DND-41 (cell line): ENCODE data around the gene FLNC.
A peak's percentile ranks its signal among the peaks of the same experiment; 100 is the strongest.

Experiments
- ATAC-seq: fragments of 200-7000 bp; cut with Tn5 transposase; 3 replicates; pipeline ENCODE4 v1.9.1; 2021; ENCODE audit warnings: low read depth; ENCODE audit not compliant: insufficient read depth
- DNase-seq: peaks from one replicate; pipeline ENCODE4 v3.0.0-alpha.2; 2020
- H2AFZ ChIP-seq: 2 replicates; pipeline ENCODE4 v1.6.0; 2012; ENCODE audit warnings: low read depth, low read length
- H3K27ac ChIP-seq: 2 replicates; pipeline ENCODE4 v1.5.1; 2012; ENCODE audit warnings: low read length, inconsistent platforms
- H3K27me3 ChIP-seq: fragments of 200-600 bp; sonication (generic); 2 replicates; pipeline ENCODE4 v1.6.0; 2012; ENCODE audit warnings: low read length, mild to moderate bottlenecking, inconsistent platforms; ENCODE audit not compliant: insufficient read depth, poor library complexity
- H3K36me3 ChIP-seq: 2 replicates; pipeline ENCODE4 v1.5.1; 2012; ENCODE audit warnings: low read length, inconsistent platforms; ENCODE audit not compliant: insufficient read depth
- H3K4me1 ChIP-seq: 2 replicates; pipeline ENCODE4 v1.5.1; 2012; ENCODE audit warnings: mild to moderate bottlenecking, low read length; ENCODE audit not compliant: insufficient read depth
- H3K4me2 ChIP-seq: 2 replicates; pipeline ENCODE4 v1.6.0; 2012; ENCODE audit warnings: mild to moderate bottlenecking, moderate library complexity, low read length, inconsistent platforms; ENCODE audit not compliant: insufficient read depth
- H3K4me3 ChIP-seq, 2 experiments: fragments of 200-600 bp in 1 of 2; shearing (Covaris generic) in 1 of 2; 2 replicates each; pipeline ENCODE4 v1.5.1; 2012 to 2016; ENCODE audit warnings: inconsistent platforms in 2 of 2, low read length in 2 of 2, mild to moderate bottlenecking in 2 of 2, low read depth in 1 of 2, moderate library complexity in 1 of 2
- H3K79me2 ChIP-seq: 2 replicates; pipeline ENCODE4 v1.6.0; 2012; ENCODE audit warnings: low read length, inconsistent platforms; ENCODE audit not compliant: insufficient read depth
- H3K9ac ChIP-seq: 2 replicates; pipeline ENCODE4 v1.6.0; 2012; ENCODE audit warnings: low read depth, mild to moderate bottlenecking, inconsistent platforms, low read length, moderate library complexity
- H3K9me3 ChIP-seq: 2 replicates; pipeline ENCODE4 v1.5.1; 2012; ENCODE audit warnings: low read length, moderate library complexity, mild to moderate bottlenecking, inconsistent platforms; ENCODE audit not compliant: insufficient read depth, severe bottlenecking
- H4K20me1 ChIP-seq: 2 replicates; pipeline ENCODE4 v1.6.0; 2012; ENCODE audit warnings: low read length; ENCODE audit not compliant: insufficient read depth
- EZH2 ChIP-seq: IDR thresholded peaks from 3 replicates; pipeline ENCODE4 v1.6.1; 2012; ENCODE audit warnings: borderline replicate concordance, low read depth, mild to moderate bottlenecking, moderate library complexity, low read length, inconsistent platforms; ENCODE audit not compliant: severe bottlenecking
- TF ChIP-seq, protein P1 (sequence below): IDR thresholded peaks from 2 replicates; pipeline ENCODE4 v1.5.1; 2012; ENCODE audit warnings: borderline replicate concordance, low read length, moderate library complexity, mild to moderate bottlenecking; ENCODE audit not compliant: poor library complexity, severe bottlenecking; ENCODE audit errors: extremely low read depth

FLNC gene

DNA sequence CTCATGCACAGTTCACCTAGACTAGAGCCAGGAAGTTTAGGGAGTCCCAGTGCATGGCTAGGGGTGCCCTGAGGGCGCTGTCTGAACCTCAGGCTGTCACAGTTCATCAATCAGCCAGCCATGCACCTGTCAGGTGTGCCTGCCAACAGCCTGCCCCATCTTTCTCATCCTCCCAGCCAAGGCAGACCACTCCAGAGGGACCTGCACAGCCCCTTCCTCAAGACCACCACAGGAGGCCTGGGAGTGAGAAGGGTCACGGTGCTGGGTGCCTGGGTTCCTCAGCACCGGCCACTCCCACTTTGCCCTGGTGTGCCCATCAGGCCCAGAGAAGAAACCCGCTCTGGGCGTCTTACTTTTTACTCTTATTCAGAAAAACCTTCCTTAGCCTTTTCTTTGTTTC lies 40.8 kb downstream of the FLNC start:
- Histone ChIP-seq H3K79me2 (no peaks in the 10 kb centered on the region), H3K4me3 (no peak overlapping the region), H3K27ac (no peak overlapping the region), H3K36me3 (peaks cover 9% of the 10 kb centered on the region), H2AFZ (no peak overlapping the region), H3K4me1 (peaks cover 11% of the 10 kb centered on the region), H4K20me1 (peaks cover 14% of the 10 kb centered on the region), H3K9me3 (no peaks in the 10 kb centered on the region), H3K27me3 (no peaks in the 10 kb centered on the region), H3K4me2 (no peak overlapping the region), H3K9ac (no peak overlapping the region)
- TF ChIP-seq EZH2: no peak
- TF ChIP-seq, protein P1, sequence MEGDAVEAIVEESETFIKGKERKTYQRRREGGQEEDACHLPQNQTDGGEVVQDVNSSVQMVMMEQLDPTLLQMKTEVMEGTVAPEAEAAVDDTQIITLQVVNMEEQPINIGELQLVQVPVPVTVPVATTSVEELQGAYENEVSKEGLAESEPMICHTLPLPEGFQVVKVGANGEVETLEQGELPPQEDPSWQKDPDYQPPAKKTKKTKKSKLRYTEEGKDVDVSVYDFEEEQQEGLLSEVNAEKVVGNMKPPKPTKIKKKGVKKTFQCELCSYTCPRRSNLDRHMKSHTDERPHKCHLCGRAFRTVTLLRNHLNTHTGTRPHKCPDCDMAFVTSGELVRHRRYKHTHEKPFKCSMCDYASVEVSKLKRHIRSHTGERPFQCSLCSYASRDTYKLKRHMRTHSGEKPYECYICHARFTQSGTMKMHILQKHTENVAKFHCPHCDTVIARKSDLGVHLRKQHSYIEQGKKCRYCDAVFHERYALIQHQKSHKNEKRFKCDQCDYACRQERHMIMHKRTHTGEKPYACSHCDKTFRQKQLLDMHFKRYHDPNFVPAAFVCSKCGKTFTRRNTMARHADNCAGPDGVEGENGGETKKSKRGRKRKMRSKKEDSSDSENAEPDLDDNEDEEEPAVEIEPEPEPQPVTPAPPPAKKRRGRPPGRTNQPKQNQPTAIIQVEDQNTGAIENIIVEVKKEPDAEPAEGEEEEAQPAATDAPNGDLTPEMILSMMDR: no peak
- DNase-seq: no peak
- no peak for ATAC-seq

DNA sequence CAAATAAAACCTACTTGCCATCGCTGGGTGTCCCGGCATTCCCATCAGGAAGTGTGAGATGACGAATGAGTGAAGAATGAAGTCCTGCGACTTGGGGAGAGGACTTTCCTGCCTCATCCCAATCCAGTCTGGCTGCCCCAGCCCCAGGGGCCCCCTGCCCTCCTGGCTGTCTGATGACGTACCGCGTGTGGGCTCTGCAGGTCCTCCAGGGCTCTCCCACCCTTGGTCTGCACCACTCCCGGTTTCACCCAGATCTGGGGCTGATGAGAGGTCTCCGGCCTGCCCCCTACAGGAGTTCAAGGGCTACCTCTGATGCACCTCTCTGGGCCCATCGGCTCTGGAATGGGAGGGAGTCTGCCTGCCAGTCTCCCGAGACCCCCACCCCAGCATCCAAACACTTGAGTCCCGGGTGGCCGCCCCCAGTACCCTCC lies 42.2 kb downstream of the FLNC start:
- H2AFZ ChIP-seq: no peak overlapping the region
- H3K27me3 ChIP-seq: no peaks in the 10 kb centered on the region
- no peak overlapping the region for H3K27ac ChIP-seq
- H3K36me3 ChIP-seq: no peaks in the 10 kb centered on the region
- H3K4me1 ChIP-seq: peaks cover 11% of the 10 kb centered on the region
- no peak overlapping the region for H3K4me2 ChIP-seq
- no peak for DNase-seq
- no peak for TF ChIP-seq EZH2
- TF ChIP-seq, protein P1: peak; percentile 23
- H3K9me3 ChIP-seq: no peaks in the 10 kb centered on the region
- peaks cover 12% of the 10 kb centered on the region for H4K20me1 ChIP-seq
- no peaks in the 10 kb centered on the region for H3K79me2 ChIP-seq
- no peak overlapping the region for H3K4me3 ChIP-seq
- no peak for ATAC-seq
- no peak overlapping the region for H3K9ac ChIP-seq

DNA sequence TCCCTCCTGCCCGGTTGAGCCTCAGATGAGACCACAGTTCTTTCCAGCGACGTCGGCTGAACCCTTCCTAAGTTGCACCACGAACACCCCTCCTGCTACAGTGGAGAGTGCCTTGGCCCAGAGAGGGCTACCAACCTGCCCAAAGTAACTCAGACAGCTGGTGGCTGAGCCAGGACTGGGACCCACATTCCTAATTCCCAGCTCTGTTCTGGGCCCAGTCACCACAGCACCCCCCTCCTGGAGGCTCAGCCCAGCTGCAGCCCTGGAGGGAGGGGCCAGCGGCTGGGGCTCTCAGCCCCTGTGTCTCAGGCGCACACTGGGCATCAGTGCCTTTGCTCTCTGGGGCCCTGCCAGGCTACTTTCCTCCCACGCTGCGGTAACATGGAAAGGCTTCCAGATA lies 43.0 kb downstream of the FLNC start:
- H3K27ac ChIP-seq: no peak overlapping the region
- no peak overlapping the region for H3K4me2 ChIP-seq
- H3K79me2 ChIP-seq: no peaks in the 10 kb centered on the region
- no peak overlapping the region for H2AFZ ChIP-seq
- no peak for ATAC-seq
- TF ChIP-seq EZH2: no peak
- H3K4me1 ChIP-seq: peaks cover 15% of the 10 kb centered on the region
- no peak overlapping the region for H3K9ac ChIP-seq
- H3K27me3 ChIP-seq: no peaks in the 10 kb centered on the region
- no peak overlapping the region for H3K4me3 ChIP-seq
- peaks cover 7% of the 10 kb centered on the region for H4K20me1 ChIP-seq
- no peak for DNase-seq
- H3K9me3 ChIP-seq: no peaks in the 10 kb centered on the region
- no peaks in the 10 kb centered on the region for H3K36me3 ChIP-seq

DNA sequence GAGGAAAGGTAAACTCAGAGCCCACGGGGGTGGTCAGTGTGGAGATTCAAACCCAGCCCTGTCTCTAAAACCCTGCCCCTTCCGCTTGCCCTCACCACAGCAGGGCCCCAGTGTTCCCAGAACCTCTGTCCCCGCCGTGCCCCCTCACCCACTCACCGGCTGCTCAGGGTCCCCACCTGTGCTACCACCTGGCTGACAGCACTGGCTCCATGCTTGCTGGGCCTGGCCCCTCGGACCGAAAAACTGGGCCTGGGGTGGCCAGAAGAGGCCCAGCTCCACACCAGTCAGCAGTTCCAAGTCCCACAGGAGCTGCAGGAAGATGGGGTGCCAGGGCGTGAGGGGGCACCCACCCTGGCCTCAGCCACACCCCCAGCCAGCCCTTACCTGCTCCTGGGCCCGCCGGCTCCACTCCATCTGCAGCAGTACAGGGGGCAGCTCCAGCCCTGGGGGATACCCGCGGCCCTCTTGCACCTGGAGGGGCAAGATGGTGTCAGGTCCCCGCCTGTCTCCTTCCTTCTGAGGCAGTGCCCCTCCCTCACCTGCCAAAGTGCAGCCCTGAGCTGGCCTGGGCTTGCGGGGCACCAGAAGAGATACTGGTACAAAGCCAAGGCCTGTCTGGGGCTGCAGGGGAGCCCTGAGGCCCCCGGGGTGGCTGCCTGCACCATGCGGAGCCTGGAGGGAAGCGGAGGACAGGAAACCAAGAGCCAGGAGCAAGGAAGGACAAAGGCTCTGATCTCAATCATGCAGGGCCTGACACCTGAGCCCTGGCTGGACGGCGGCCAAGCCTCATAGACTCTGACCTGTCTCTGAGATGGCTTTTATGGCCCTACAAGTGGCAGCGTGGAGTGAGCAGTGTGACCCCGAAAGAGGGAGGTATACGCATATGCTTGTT lies 44.2 kb downstream of the FLNC start:
- peaks cover 14% of the 10 kb centered on the region for H3K4me1 ChIP-seq
- DNase-seq (no peak), ATAC-seq (no peak)
- no peak overlapping the region for H3K9ac ChIP-seq
- no peak overlapping the region for H2AFZ ChIP-seq
- no peaks in the 10 kb centered on the region for H3K9me3 ChIP-seq
- H3K36me3 ChIP-seq: no peaks in the 10 kb centered on the region
- no peaks in the 10 kb centered on the region for H4K20me1 ChIP-seq
- no peaks in the 10 kb centered on the region for H3K27me3 ChIP-seq
- no peak for TF ChIP-seq EZH2
- TF ChIP-seq, protein P1: no peak
- H3K79me2 ChIP-seq: no peaks in the 10 kb centered on the region
- H3K4me3 ChIP-seq: no peak overlapping the region
- no peak overlapping the region for H3K27ac ChIP-seq
- no peak overlapping the region for H3K4me2 ChIP-seq
